ENCODE measurements around the gene PVALEF. TPM values are rescaled to one million over a fixed set of nuclear protein-coding genes. Genes with fewer than 3 reads are reported as not detected.

PVALEF gene
- total and polyA plus RNA-seq, 4 donors = not detected

DNA sequence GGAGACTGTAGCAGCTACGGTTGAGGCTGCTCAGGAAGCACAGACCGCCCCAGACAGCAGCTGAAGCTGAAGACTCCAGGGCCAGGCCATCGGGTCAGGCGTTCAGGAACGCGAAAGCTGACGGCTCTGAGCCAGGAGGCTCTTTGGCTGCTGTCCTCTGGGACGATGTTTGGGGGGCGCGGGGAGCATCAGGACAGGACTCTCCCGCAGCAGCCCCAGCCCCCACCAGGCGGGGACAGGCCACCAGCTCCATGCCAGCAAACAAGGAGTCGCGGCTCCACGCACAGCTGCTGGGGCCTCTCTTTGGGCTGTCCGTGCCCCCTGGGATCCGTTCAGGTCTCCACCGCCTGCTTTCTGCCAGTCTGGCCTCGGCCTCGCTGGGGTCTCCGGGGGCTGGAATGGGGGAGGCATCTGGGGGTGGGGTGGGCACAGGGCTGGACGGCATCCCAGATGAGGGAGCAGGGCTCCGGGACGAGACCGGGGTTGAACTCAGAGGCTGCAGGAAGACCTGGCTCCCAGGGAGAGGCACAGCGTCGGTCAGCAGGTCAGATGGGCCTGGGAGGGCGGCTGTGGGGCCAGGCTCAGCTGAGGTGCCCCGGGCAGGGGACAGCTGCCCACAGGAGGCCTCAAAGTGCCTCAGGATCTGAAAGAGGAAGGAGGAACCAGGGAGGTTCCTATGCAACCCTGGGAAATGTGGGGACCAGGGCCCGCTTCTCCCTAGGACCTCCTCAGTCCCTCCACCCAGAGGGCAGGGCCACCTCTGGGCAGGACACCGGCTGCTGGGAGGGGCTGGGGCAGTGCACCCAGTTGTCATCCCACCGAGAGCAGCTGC is 63.7 kb downstream of the PVALEF start:
- Histone ChIP-seq H3K27ac (ENCODE audit: low read depth in 1 of 2, low read length in 2 of 2) (no peak overlapping the region), H3K27me3 (ENCODE audit: control insufficient read depth in 1 of 2, insufficient read depth in 2 of 2, low read length in 1 of 2) (no peaks in the 10 kb centered on the region), H3K9me3 (ENCODE audit: control insufficient read depth, low read length) (no peaks in the 10 kb centered on the region), H3K4me3 (ENCODE audit: low read length in 2 of 2) (no peak overlapping the region), H3K4me1 (ENCODE audit: control insufficient read depth in 1 of 2, insufficient read depth in 2 of 2, low read length in 2 of 2) (no peaks in the 10 kb centered on the region), H3K36me3 (ENCODE audit: control insufficient read depth in 1 of 2, insufficient read depth in 2 of 2, low read length in 1 of 2) (peaks cover 0 to 2% of the 10 kb centered on the region in 2 donors)
- 87 to 90% methylated on average over 29 to 32 of the region's 32 CpGs for WGBS, 2 donors
- intact Hi-C loops (cut with DNase I) = no loop called here
- ATAC-seq (ENCODE audit: low FRiP score) = no peak
- DNase-seq = no peak

DNA sequence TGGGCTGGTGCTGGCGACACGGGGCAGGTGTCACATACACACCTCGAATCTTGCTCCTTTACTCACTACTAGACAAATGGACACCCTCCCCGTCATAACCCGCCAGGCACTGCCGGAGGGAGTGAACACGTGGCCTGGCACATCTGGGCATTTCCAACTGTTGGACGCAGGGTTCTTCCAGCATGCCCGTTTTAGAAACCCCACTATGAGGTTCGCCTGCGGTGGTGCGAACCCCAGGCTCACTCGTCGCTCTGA is 64.3 kb downstream of the PVALEF start:
- no peak overlapping the region for H3K27ac ChIP-seq (ENCODE audit: low read depth in 1 of 2, low read length in 2 of 2)
- 89 to 93% methylated on average over 14 of the region's 14 CpGs for WGBS, 2 donors
- no peak for DNase-seq
- no peak for ATAC-seq (ENCODE audit: low FRiP score)
- H3K27me3 ChIP-seq (ENCODE audit: control insufficient read depth in 1 of 2, insufficient read depth in 2 of 2, low read length in 1 of 2) = no peaks in the 10 kb centered on the region
- H3K4me3 ChIP-seq (ENCODE audit: low read length in 2 of 2) = no peak overlapping the region
- intact Hi-C loops (cut with DNase I) = no loop called here
- no peaks in the 10 kb centered on the region for H3K4me1 ChIP-seq (ENCODE audit: control insufficient read depth in 1 of 2, insufficient read depth in 2 of 2, low read length in 2 of 2)
- H3K36me3 ChIP-seq (ENCODE audit: control insufficient read depth in 1 of 2, insufficient read depth in 2 of 2, low read length in 1 of 2) = peaks cover 0 to 2% of the 10 kb centered on the region in 2 donors
- H3K9me3 ChIP-seq (ENCODE audit: control insufficient read depth, low read length) = no peaks in the 10 kb centered on the region

GRCh38 chr17:81230043-81230820 is 64.9 kb downstream of the PVALEF start:
- intact Hi-C loops (cut with DNase I) = no loop called here
- WGBS, 2 donors = 89 to 92% methylated on average over 23 to 26 of the region's 26 CpGs

DNA sequence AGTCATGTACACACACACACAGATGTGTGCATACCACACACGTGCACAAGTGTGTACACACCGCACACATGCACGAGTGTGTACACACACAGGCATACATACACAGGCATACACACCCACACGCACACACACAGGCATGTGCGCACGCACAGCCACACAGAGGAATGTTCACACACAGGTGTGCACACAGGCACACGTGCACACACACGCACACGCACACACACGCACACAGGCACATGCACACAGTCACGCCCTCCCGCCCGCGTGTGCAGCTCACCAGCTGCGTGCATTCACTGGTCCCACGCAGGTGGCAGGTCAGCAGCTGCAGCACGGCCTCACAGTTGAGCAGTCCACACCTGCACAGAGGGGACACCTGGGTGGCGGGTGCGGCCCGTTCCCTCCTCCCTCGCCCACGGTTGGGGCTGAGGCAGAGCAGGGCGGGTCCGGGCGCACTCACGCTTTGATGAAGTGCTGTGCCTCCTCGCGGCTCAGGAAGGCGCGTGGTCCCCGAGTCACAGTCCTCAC is 65.9 kb downstream of the PVALEF start:
- H3K4me1 ChIP-seq (ENCODE audit: control insufficient read depth in 1 of 2, insufficient read depth in 2 of 2, low read length in 2 of 2) = no peaks in the 10 kb centered on the region
- no peak overlapping the region for H3K27ac ChIP-seq (ENCODE audit: low read depth in 1 of 2, low read length in 2 of 2)
- DNase-seq = no peak
- H3K4me3 ChIP-seq (ENCODE audit: low read length in 2 of 2) = no peak overlapping the region
- peaks cover 0 to 2% of the 10 kb centered on the region in 2 donors for H3K36me3 ChIP-seq (ENCODE audit: control insufficient read depth in 1 of 2, insufficient read depth in 2 of 2, low read length in 1 of 2)
- H3K27me3 ChIP-seq (ENCODE audit: control insufficient read depth in 1 of 2, insufficient read depth in 2 of 2, low read length in 1 of 2) = no peaks in the 10 kb centered on the region
- WGBS, 2 donors = 90 to 92% methylated on average over 31 of the region's 31 CpGs
- no peak for ATAC-seq (ENCODE audit: low FRiP score)
- intact Hi-C loops (cut with DNase I) = no loop called here
- no peaks in the 10 kb centered on the region for H3K9me3 ChIP-seq (ENCODE audit: control insufficient read depth, low read length)

More at GRCh38 chr17:81230043-81230820, 64.9 kb downstream of the PVALEF start:
- DNase-seq (no peak), ATAC-seq (ENCODE audit: low FRiP score) (no peak)
- Histone ChIP-seq H3K4me3 (ENCODE audit: low read length in 2 of 2) (no peak overlapping the region), H3K36me3 (ENCODE audit: control insufficient read depth in 1 of 2, insufficient read depth in 2 of 2, low read length in 1 of 2) (peaks cover 0 to 2% of the 10 kb centered on the region in 2 donors), H3K27me3 (ENCODE audit: control insufficient read depth in 1 of 2, insufficient read depth in 2 of 2, low read length in 1 of 2) (no peaks in the 10 kb centered on the region), H3K27ac (ENCODE audit: low read depth in 1 of 2, low read length in 2 of 2) (no peak overlapping the region), H3K9me3 (ENCODE audit: control insufficient read depth, low read length) (no peaks in the 10 kb centered on the region), H3K4me1 (ENCODE audit: control insufficient read depth in 1 of 2, insufficient read depth in 2 of 2, low read length in 2 of 2) (no peaks in the 10 kb centered on the region)

DNA sequence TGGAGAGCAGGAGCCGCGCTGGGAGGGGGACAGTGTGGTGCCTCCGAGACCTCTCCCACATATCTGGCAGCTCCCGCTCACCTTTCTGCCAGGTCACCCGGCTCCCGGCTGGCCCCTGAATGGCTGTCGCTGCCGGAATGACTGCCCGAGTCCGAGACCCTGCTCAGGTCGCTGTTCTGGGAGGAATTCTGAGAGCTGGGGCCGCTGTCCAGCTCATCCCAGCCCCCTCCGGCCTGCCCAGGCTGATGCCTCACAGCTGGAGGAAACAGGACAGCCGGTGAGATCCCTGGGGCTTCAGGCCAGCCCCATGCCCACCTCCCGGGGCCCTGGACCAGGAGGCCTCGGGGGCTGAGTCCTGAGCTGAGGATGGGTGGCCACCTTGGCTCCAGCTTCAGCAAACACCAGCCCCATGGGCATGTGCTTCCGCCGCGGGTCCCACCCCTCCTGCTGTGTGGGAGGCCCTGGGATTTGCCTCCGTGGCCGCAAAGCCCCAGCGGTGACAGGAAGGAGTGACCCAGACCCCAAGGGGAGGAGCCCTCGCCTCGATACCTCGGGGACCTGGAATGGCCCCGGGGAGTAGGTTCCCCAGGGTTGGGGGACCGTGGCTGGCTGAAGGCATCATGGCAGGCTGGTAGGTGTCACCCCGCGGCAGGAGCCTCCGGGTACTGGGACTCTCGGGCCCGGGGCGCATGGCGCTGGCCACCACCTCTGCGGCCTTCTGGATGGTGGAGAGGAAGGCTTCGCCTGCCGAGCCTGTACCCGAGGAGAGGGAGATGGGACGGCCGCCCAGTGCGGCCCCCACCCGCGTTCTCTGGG is 66.7 kb downstream of the PVALEF start:
- no peak for ATAC-seq (ENCODE audit: low FRiP score)
- intact Hi-C loops (cut with DNase I) = no loop called here
- Histone ChIP-seq H3K36me3 (ENCODE audit: control insufficient read depth in 1 of 2, insufficient read depth in 2 of 2, low read length in 1 of 2) (peaks cover 0 to 2% of the 10 kb centered on the region in 2 donors), H3K4me1 (ENCODE audit: control insufficient read depth in 1 of 2, insufficient read depth in 2 of 2, low read length in 2 of 2) (no peaks in the 10 kb centered on the region), H3K27ac (ENCODE audit: low read depth in 1 of 2, low read length in 2 of 2) (no peak overlapping the region), H3K9me3 (ENCODE audit: control insufficient read depth, low read length) (no peaks in the 10 kb centered on the region), H3K27me3 (ENCODE audit: control insufficient read depth in 1 of 2, insufficient read depth in 2 of 2, low read length in 1 of 2) (no peaks in the 10 kb centered on the region), H3K4me3 (ENCODE audit: low read length in 2 of 2) (no peak overlapping the region)
- no peak for DNase-seq
- WGBS, 2 donors = 91 to 92% methylated on average over 40 to 43 of the region's 43 CpGs

Small RNAs within 50 kb of the gene (microRNA-seq; reads per million reads assigned to microRNA genes)
- gene MIR1250 (0 to 0.60 reads per million in 2 donors), gene MIR3065 (0 reads per million in 2 donors), gene MIR338 (0 reads per million in 2 donors), gene MIR657 (0 to 0.99 reads per million in 2 donors)

Other genes with a start within 250 kb of the PVALEF start
- 10 to 100 TPM; 22.9 to 30.9 TPM for gene CHMP6, start 173.7 kb upstream of the PVALEF start, total RNA-seq
- gene CHMP6, start 173.7 kb upstream of the PVALEF start, polyA plus RNA-seq = 10 to 100 TPM; 15.9 to 30.8 TPM
- 10 to 100 TPM; 19.2 to 23.7 TPM for gene BAIAP2, start 130.4 kb upstream of the PVALEF start, total RNA-seq
- 1 to 10 TPM; 1.7 to 9.5 TPM for gene BAIAP2, start 130.4 kb upstream of the PVALEF start, polyA plus RNA-seq
- 10 to 100 TPM; 14.2 to 15.1 TPM for gene AATK, start 714 bp downstream of the PVALEF start, total RNA-seq
- 1 to 10 TPM; 2.9 to 4.0 TPM for gene AATK, start 714 bp downstream of the PVALEF start, polyA plus RNA-seq
- gene CEP131, start 57.5 kb downstream of the PVALEF start, total RNA-seq = 10 to 100 TPM in 1 of 2 donors, 1 to 10 TPM in 1; 6.7 to 11.3 TPM
- 10 to 100 TPM in 1 of 2 donors, 1 to 10 TPM in 1; 5.0 to 86.6 TPM for gene CEP131, start 57.5 kb downstream of the PVALEF start, polyA plus RNA-seq
- gene TEPSIN, start 73.5 kb downstream of the PVALEF start, total RNA-seq = 10 to 100 TPM; 25.6 to 44.4 TPM
- 10 to 100 TPM in 1 of 2 donors, 1 to 10 TPM in 1; 5.6 to 79.0 TPM for gene TEPSIN, start 73.5 kb downstream of the PVALEF start, polyA plus RNA-seq
- 10 to 100 TPM; 20.2 to 27.4 TPM for gene NDUFAF8, start 73.8 kb downstream of the PVALEF start, total RNA-seq
- gene NDUFAF8, start 73.8 kb downstream of the PVALEF start, polyA plus RNA-seq = 10 to 100 TPM; 26.5 to 46.5 TPM
- gene SLC38A10, start 129.8 kb downstream of the PVALEF start, total RNA-seq = 10 to 100 TPM; 61.9 to 79.6 TPM
- 100 to 1,000 TPM in 1 of 2 donors, 10 to 100 TPM in 1; 22.3 to 118 TPM for gene SLC38A10, start 129.8 kb downstream of the PVALEF start, polyA plus RNA-seq
- 10 to 100 TPM; 22.8 to 49.3 TPM for gene BAHCC1, start 229.9 kb downstream of the PVALEF start, total RNA-seq
- gene BAHCC1, start 229.9 kb downstream of the PVALEF start, polyA plus RNA-seq = 10 to 100 TPM in 1 of 2 donors, 1 to 10 TPM in 1; 3.9 to 16.8 TPM

Data from aorta (tissue), 5 donors.